ENCODE results near the gene TRERF1.
"Not testable (repeated sequence)": the region's sequence is repeated elsewhere in the genome, so short reads cannot be mapped to it uniquely, and the experiment has no call there.

The TRERF1 gene

GRCh38 chr6:42232035-42232434, 219.7 kb downstream of the TRERF1 start:
- DNase-seq (ENCODE audit: extremely low read depth in 1 of 2, low read depth in 1 of 2) = no peak

GRCh38 chr6:42230345-42231321, 221.1 kb downstream of the TRERF1 start:
- no peak for DNase-seq (ENCODE audit: extremely low read depth in 1 of 2, low read depth in 1 of 2)

- no peak for DNase-seq (ENCODE audit: extremely low read depth in 1 of 2, low read depth in 1 of 2)
Measured at GRCh38 chr6:42229506-42230119, 222.1 kb downstream of the TRERF1 start.

GRCh38 chr6:42228305-42228704, 223.4 kb downstream of the TRERF1 start:
- DNase-seq (ENCODE audit: extremely low read depth in 1 of 2, low read depth in 1 of 2) = no peak

GRCh38 chr6:42227173-42227850, 224.4 kb downstream of the TRERF1 start:
- DNase-seq (ENCODE audit: extremely low read depth in 1 of 2, low read depth in 1 of 2) = no peak

- no peak for DNase-seq (ENCODE audit: extremely low read depth in 1 of 2, low read depth in 1 of 2)
Measured at GRCh38 chr6:42226645-42227143, 225.0 kb downstream of the TRERF1 start.

- DNase-seq (ENCODE audit: extremely low read depth in 1 of 2, low read depth in 1 of 2) = no peak
Measured at GRCh38 chr6:42226161-42226611, 225.5 kb downstream of the TRERF1 start.

GRCh38 chr6:42225419-42225818, 226.3 kb downstream of the TRERF1 start:
- DNase-seq (ENCODE audit: extremely low read depth in 1 of 2, low read depth in 1 of 2) = no peak

GRCh38 chr6:42225029-42225339, 226.7 kb downstream of the TRERF1 start:
- no peak for DNase-seq (ENCODE audit: extremely low read depth in 1 of 2, low read depth in 1 of 2)

GRCh38 chr6:42224222-42225028, 227.3 kb downstream of the TRERF1 start:
- DNase-seq (ENCODE audit: extremely low read depth in 1 of 2, low read depth in 1 of 2) = no peak

- DNase-seq (ENCODE audit: extremely low read depth in 1 of 2, low read depth in 1 of 2) = no peak
Measured at GRCh38 chr6:42222448-42222847, 229.3 kb downstream of the TRERF1 start.

- no peak for DNase-seq (ENCODE audit: extremely low read depth in 1 of 2, low read depth in 1 of 2)
Measured at GRCh38 chr6:42221546-42221945, 230.2 kb downstream of the TRERF1 start.

- no peak for DNase-seq (ENCODE audit: extremely low read depth in 1 of 2, low read depth in 1 of 2)
Measured at GRCh38 chr6:42220807-42221206, 230.9 kb downstream of the TRERF1 start.

- DNase-seq (ENCODE audit: extremely low read depth in 1 of 2, low read depth in 1 of 2) = peak; percentile 78 to 86
Measured at GRCh38 chr6:42217519-42218367, 234.0 kb downstream of the TRERF1 start, which contains the start of gene MRPS10. MRPS10 (minus strand) TSS chr6:42217861; CDS start chr6:42217849, 12 bp downstream.

- no peak for DNase-seq (ENCODE audit: extremely low read depth in 1 of 2, low read depth in 1 of 2)
Measured at GRCh38 chr6:42217157-42217518, 234.6 kb downstream of the TRERF1 start.

- not testable (repeated sequence) for DNase-seq (ENCODE audit: extremely low read depth in 1 of 2, low read depth in 1 of 2)
Measured at GRCh38 chr6:42216495-42216894, 235.2 kb downstream of the TRERF1 start.

- no peak for DNase-seq (ENCODE audit: extremely low read depth in 1 of 2, low read depth in 1 of 2)
Measured at GRCh38 chr6:42212442-42212841, 239.3 kb downstream of the TRERF1 start.

GRCh38 chr6:42211726-42212125, 240.0 kb downstream of the TRERF1 start:
- no peak for DNase-seq (ENCODE audit: extremely low read depth in 1 of 2, low read depth in 1 of 2)

- DNase-seq (ENCODE audit: extremely low read depth in 1 of 2, low read depth in 1 of 2) = no peak
Measured at GRCh38 chr6:42210551-42210950, 241.2 kb downstream of the TRERF1 start.

- DNase-seq (ENCODE audit: extremely low read depth in 1 of 2, low read depth in 1 of 2) = not testable (repeated sequence)
Measured at GRCh38 chr6:42207559-42207958, 244.2 kb downstream of the TRERF1 start.

All from stimulated activated CD8-positive, alpha-beta memory T cell treated with anti-CD3 and anti-CD28 coated beads, Interleukin-7, amount 100 ng/mL, for 48 hours (primary cell).